UCSD-AML1 (cell line): ENCODE data around the gene FST.

Source experiments
- DNase-seq: peaks from one replicate; lab custom pipeline; 2025; ENCODE audit not compliant: unreplicated experiment; lab: John Stamatoyannopoulos, UW

Gene FST

GRCh38 chr5:53473633-53474032, 6.8 kb upstream of the FST start:
- DNase-seq: no peak

- DNase-seq: no peak
Observed at GRCh38 chr5:53475320-53475719, 5.1 kb upstream of the FST start.

GRCh38 chr5:53476019-53476418, 4.4 kb upstream of the FST start:
- DNase-seq: no peak

- no peak for DNase-seq
Observed at GRCh38 chr5:53476531-53477480, 3.6 kb upstream of the FST start.

GRCh38 chr5:53478411-53479044, 1.9 kb upstream of the FST start:
- no peak for DNase-seq

GRCh38 chr5:53479045-53479589, 1.3 kb upstream of the FST start:
- DNase-seq: no peak

GRCh38 chr5:53479590-53480415, 626 bp upstream of the FST start:
- peak; percentile 27 for DNase-seq

- DNase-seq: no peak
Observed at GRCh38 chr5:53481159-53481886, 894 bp downstream of the FST start.

GRCh38 chr5:53481887-53482716, 1.7 kb downstream of the FST start:
- peak; percentile 70 for DNase-seq

GRCh38 chr5:53482717-53483638, 2.5 kb downstream of the FST start:
- peak; percentile 44 for DNase-seq

- DNase-seq: no peak
Observed at GRCh38 chr5:53487436-53487835, 7.0 kb downstream of the FST start.

- no peak for DNase-seq
Observed at GRCh38 chr5:53488195-53488722, 7.8 kb downstream of the FST start.

- no peak for DNase-seq
Observed at GRCh38 chr5:53490747-53491146, 10.3 kb downstream of the FST start.

- DNase-seq: no peak
Observed at GRCh38 chr5:53501054-53501453, 20.6 kb downstream of the FST start.

GRCh38 chr5:53503562-53504218, 23.3 kb downstream of the FST start:
- no peak for DNase-seq

GRCh38 chr5:53507013-53507412, 26.6 kb downstream of the FST start:
- no peak for DNase-seq

- no peak for DNase-seq
Observed at GRCh38 chr5:53508125-53508524, 27.7 kb downstream of the FST start.

GRCh38 chr5:53512539-53512938, 32.1 kb downstream of the FST start:
- no peak for DNase-seq
